Measurements from ENCODE around the gene DYNLL1. TPM values are rescaled to one million over a fixed set of nuclear protein-coding genes. Genes with fewer than 3 reads are reported as not detected.

DYNLL1 gene
- total and polyA plus RNA-seq, 2 of the 13 experiments (the other 11 are each of a cell fraction or from before 2014, with no cell fraction given) = 271 to 294 TPM

DNA sequence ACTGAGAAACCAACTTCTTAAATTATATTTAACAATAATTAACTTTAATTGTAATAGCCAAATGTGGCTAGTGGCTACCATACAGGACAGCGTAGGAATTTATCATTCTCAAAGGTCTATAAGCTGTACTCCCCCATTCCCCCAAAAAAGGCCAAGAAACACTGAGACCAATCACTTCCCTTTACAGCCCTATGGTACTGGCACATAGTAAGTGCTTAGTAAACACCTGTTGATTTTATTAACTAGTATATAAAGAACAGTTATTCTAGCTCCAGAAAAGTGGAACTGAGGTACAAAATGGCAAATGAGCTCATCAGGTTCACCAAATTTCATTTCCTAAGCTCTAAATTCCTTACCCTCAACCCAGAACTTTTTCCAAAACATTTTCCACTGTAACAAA, 20.3 kb upstream of the DYNLL1 start:
- ATAC-seq = no peak
- WGBS (ENCODE audit: low lambda C conversion rate) = 100% methylated on average over 1 of the region's 1 CpG
- no peaks in the 10 kb centered on the region for H3K9me3 ChIP-seq (ENCODE audit: low read length)
- no peak overlapping the region for H3K4me2 ChIP-seq (ENCODE audit: low read depth, low read length)
- H3K9ac ChIP-seq (ENCODE audit: insufficient read depth, low read depth, low read length) = no peak overlapping the region
- intact Hi-C loops (cut with micrococcal nuclease; ENCODE audit: unreplicated experiment) = no loop called here
- H4K20me1 ChIP-seq (ENCODE audit: insufficient read depth, low read length) = no peaks in the 10 kb centered on the region
- no peak for DNase-seq (ENCODE audit: low spot score)
- no peak for TF ChIP-seq ZNF75D (CRISPR knock-in tag; IDR thresholded peaks at IDR 0.05; ENCODE audit: borderline replicate concordance)
- TF ChIP-seq ZNF749 (CRISPR knock-in tag; IDR thresholded peaks at IDR 0.05; ENCODE audit: borderline replicate concordance) = no peak
- TF ChIP-seq ZNF121 (CRISPR knock-in tag; IDR thresholded peaks at IDR 0.05) = no peak
- TF ChIP-seq, protein P1, sequence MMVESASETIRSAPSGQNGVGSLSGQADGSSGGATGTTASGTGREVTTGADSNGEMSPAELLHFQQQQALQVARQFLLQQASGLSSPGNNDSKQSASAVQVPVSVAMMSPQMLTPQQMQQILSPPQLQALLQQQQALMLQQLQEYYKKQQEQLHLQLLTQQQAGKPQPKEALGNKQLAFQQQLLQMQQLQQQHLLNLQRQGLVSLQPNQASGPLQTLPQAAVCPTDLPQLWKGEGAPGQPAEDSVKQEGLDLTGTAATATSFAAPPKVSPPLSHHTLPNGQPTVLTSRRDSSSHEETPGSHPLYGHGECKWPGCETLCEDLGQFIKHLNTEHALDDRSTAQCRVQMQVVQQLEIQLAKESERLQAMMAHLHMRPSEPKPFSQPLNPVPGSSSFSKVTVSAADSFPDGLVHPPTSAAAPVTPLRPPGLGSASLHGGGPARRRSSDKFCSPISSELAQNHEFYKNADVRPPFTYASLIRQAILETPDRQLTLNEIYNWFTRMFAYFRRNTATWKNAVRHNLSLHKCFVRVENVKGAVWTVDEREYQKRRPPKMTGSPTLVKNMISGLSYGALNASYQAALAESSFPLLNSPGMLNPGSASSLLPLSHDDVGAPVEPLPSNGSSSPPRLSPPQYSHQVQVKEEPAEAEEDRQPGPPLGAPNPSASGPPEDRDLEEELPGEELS (CRISPR knock-in tag; IDR thresholded peaks at IDR 0.05) = no peak
- TF ChIP-seq XRCC5 (optimal IDR thresholded peaks at IDR 0.05; ENCODE audit: low read length) = no peak
- TF ChIP-seq KLF15 (CRISPR knock-in tag; IDR thresholded peaks at IDR 0.05; ENCODE audit: borderline replicate concordance) = no peak
- no peak for TF ChIP-seq ZNF607 (CRISPR knock-in tag; IDR thresholded peaks at IDR 0.05; ENCODE audit: borderline replicate concordance)
- no peak for TF ChIP-seq SPEN (CRISPR knock-in tag; IDR thresholded peaks at IDR 0.05; ENCODE audit: low read depth)
- TF ChIP-seq, protein P2, sequence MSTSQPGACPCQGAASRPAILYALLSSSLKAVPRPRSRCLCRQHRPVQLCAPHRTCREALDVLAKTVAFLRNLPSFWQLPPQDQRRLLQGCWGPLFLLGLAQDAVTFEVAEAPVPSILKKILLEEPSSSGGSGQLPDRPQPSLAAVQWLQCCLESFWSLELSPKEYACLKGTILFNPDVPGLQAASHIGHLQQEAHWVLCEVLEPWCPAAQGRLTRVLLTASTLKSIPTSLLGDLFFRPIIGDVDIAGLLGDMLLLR (CRISPR knock-in tag; IDR thresholded peaks at IDR 0.05) = no peak
- TF ChIP-seq, protein P3, sequence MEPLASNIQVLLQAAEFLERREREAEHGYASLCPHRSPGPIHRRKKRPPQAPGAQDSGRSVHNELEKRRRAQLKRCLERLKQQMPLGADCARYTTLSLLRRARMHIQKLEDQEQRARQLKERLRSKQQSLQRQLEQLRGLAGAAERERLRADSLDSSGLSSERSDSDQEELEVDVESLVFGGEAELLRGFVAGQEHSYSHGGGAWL (CRISPR knock-in tag; IDR thresholded peaks at IDR 0.05) = no peak
- TF ChIP-seq CENPT (CRISPR knock-in tag; IDR thresholded peaks at IDR 0.05; ENCODE audit: low read depth) = no peak
- no peak for TF ChIP-seq ZNF326 (CRISPR knock-in tag; IDR thresholded peaks at IDR 0.05; ENCODE audit: borderline replicate concordance)
- TF ChIP-seq BRD4 (CRISPR knock-in tag; IDR thresholded peaks at IDR 0.05) = no peak
- no peak for TF ChIP-seq GPN1 (CRISPR knock-in tag; IDR thresholded peaks at IDR 0.05; ENCODE audit: borderline replicate concordance)
- no peak for TF ChIP-seq IRX3 (CRISPR knock-in tag; IDR thresholded peaks at IDR 0.05; ENCODE audit: borderline replicate concordance, low read depth)
- no peak for TF ChIP-seq ZNF724P (CRISPR knock-in tag; IDR thresholded peaks at IDR 0.05; ENCODE audit: borderline replicate concordance)
- no TSS peak for BruUV-seq (replicated peaks)
- no peaks in the 10 kb centered on the region for H3K27me3 ChIP-seq (ENCODE audit: control insufficient read depth in 1 of 2, insufficient read depth in 2 of 2, low read length in 2 of 2)
- H3K4me3 ChIP-seq (replicated peaks in 1 of 3; ENCODE audit: insufficient read depth in 1 of 3, low read depth in 2 of 3, low read length in 3 of 3) = no peak overlapping the region
- POLR2A ChIA-PET = no interaction called here
- no peaks in the 10 kb centered on the region for H3K36me3 ChIP-seq (replicated peaks in 1 of 2; ENCODE audit: control insufficient read depth in 1 of 2, insufficient read depth in 2 of 2, low read length in 2 of 2)
- peaks cover 36% of the 10 kb centered on the region for H3K4me1 ChIP-seq (ENCODE audit: insufficient read depth, low read length)
- H3K27ac ChIP-seq (ENCODE audit: extremely low read length, insufficient read depth, low read length) = no peak overlapping the region
- CTCF ChIA-PET (ENCODE audit: low intra/inter-chr PET ratio, low total read pairs) = no interaction called here
- H3K79me2 ChIP-seq (ENCODE audit: insufficient read depth, low read length) = peaks cover 6% of the 10 kb centered on the region
- FAIRE-seq = no peak
- H2AFZ ChIP-seq (ENCODE audit: low read length) = no peak overlapping the region
- in situ Hi-C loops (cut with HindIII; ENCODE audit: extremely low pct_ligation_motif_present, low pct_unique_long_range_greater_than_20kb) = no loop called here
